Measurements from ENCODE around the gene ERICH6B.

The ERICH6B gene

GRCh38 chr13:45500492-45501174 lies 114.9 kb downstream of the ERICH6B start:
- DNase-seq (ENCODE audit: low read depth): no peak

GRCh38 chr13:45496942-45497341 lies 118.6 kb downstream of the ERICH6B start:
- no peak for DNase-seq (ENCODE audit: low read depth)

GRCh38 chr13:45492538-45492937 lies 123.0 kb downstream of the ERICH6B start:
- no peak for DNase-seq (ENCODE audit: low read depth)
